ENCODE results near the gene BDH2.

The BDH2 gene

GRCh38 chr4:103079621-103080020 is 20.0 kb downstream of the BDH2 start:
- DNase-seq: no peak

- DNase-seq: peak in 2 of 3 donors; percentile 57 to 74
These were observed 22.8 kb downstream of the BDH2 start, which contains the start of gene SLC9B2 for GRCh38 chr4:103076747-103077347. SLC9B2 (minus strand) TSS chr4:103076761; CDS start chr4:103067550, 9,211 bp downstream.

DNA sequence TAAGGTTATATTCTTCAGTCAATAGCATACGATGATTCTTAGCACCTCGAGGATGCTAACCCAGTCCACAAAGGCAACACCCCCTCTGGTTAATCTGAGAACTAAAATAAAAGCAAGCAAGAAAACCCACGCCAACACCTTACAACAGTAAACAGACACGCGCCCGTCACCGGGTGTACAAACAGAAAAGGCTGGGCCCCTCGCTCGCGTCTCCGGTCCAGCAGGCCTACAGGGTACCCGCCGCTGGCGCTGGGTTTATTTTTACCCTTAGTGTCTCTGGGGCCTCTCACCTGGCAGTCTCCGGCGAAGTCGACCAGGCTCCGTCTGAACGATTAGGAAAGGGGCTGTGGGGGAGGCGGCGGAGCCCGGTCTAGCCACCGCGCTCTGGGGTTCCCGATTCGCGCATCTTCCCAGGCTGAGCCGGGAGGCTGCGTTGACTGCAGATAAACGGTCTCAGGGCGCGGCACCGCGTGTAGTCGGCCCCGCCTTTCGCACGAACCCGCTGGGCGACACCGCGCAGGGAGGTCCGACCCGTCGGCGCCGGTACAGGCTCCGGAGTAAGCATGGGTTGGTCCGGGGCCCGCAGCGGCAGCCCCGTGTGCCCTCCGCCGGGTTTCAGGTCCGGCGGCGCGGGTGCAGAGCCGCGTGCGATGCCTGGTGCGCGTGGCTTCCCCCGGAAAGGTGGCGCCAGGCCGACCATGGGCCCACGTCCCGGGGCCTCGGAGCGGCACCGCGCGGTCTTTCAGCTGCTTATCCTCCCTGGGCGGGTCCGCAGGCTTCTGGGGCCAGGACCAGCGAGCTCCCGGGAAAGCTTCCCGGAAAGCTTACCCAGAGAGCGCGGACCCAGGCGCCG is 23.5 kb downstream of the BDH2 start:
- DNase-seq: peak; percentile 52 to 66 (median 58)

DNA sequence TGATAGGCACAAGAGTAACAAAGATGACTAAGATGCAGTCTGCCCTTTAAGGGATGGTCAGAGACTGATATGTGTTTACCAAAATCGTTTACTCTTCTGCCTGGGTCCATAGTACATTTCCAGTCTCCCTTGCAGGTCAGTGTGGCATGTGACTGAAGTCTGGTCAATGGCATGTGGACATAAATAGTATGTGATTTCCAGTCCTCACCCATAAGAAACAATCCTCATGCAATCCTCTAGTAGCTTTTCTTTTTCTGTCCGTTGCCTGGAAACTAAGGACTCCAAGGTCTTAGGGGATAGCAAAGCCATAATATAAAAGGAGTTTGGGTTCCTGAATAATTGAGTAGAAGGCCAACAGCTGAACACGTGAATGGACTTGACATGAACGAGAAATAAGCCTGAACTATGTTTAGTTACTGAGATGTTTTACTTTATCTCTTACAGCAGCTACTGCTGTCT is 24.2 kb downstream of the BDH2 start:
- no peak for DNase-seq

DNA sequence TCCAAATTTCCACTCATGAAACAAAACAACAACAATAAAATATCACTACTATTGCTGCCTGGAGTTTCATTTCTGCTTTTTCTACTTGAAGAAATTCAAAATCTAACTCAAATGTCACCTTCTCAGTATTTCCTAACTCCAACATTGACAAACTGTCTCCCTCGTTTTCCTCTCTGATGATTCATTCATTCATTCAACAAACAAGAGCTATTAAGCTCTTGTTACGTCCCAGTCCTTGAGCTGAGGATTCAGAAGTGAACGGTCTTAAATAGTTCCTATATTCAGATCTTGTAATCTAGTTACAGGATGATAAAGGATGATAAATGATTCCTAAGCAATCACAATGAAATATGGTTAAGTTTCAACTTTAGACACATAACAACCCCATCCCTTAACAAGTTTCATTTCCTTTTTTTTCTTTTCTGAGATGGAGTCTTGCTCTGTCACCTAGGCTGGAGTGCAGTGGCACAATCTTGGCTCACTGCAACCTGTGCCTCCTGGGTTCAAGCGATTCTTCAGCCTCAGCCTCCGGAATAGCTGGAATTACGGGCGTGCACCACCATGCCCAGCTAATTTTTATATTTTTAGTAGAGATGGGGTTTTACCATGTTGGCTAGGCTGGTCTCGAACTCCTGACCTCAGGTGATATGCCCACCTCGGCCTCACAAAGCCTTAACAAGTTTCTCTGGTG is 24.7 kb downstream of the BDH2 start:
- peak; percentile 39 to 80 (median 72) for DNase-seq

- DNase-seq: no peak
These were observed 25.7 kb downstream of the BDH2 start for GRCh38 chr4:103073792-103074438.

- DNase-seq: peak in 1 of 3 donors; percentile 18
These were observed 31.6 kb downstream of the BDH2 start for GRCh38 chr4:103067841-103068547.

GRCh38 chr4:103060453-103061148 is 39.0 kb downstream of the BDH2 start:
- no peak for DNase-seq

GRCh38 chr4:103054030-103054429 is 45.6 kb downstream of the BDH2 start:
- no peak for DNase-seq

DNA sequence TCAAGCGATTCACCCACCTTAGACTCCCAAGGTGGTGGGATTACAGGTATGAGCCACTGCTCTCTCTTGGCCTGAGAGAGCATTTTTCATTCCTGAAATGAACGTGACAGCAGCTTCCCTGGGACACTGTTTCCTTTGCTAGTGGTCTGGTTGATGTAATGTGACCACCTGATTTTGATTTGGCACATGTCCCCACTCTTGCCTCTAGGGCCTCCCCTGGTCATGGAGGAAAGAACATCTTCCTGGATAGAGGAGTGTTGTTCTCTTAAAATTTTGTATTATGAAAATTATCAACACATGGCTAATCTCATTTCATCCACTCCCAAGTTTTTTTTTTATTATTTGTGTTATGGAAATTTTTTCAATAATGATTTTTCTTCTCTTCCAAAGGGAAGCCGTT is 46.9 kb downstream of the BDH2 start:
- DNase-seq: no peak

GRCh38 chr4:103052145-103052544 is 47.5 kb downstream of the BDH2 start:
- no peak for DNase-seq

DNA sequence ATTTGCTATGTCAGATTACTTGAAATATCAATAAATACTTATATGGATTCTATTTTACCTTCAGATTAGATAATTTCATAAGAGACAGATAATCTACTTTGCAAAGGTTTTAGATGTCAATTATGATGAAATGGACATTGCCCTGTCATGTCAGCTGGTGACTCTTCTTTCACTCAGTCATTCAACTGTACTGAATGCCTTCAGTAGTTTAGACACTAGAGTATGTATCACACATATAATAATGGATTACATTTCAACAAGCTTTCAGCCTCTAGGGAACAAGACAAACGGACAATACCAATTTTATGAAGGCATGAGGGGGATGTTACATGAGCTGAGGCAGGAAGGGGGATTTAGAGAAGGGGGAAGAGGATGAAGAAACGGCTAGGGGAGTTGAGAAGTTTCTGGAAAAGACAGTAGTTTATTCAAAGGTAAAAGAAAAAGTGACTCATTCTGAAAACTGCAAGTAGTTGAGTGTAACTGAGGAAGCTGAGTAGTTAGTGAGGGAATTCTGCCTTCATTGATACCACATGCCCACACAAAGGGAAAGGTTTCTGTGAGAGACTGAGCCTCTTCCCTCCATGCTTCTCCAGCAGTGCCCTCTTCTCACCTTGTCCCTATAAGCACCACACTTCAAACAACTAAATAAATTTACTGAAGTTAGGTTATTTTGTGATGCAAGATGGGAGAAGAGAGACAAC is 48.7 kb downstream of the BDH2 start:
- no peak for DNase-seq

- DNase-seq: peak; percentile 45 to 67 (median 54)
These were observed 53.0 kb downstream of the BDH2 start for GRCh38 chr4:103046416-103047290.

GRCh38 chr4:103044183-103044582 is 55.5 kb downstream of the BDH2 start:
- no peak for DNase-seq

DNA sequence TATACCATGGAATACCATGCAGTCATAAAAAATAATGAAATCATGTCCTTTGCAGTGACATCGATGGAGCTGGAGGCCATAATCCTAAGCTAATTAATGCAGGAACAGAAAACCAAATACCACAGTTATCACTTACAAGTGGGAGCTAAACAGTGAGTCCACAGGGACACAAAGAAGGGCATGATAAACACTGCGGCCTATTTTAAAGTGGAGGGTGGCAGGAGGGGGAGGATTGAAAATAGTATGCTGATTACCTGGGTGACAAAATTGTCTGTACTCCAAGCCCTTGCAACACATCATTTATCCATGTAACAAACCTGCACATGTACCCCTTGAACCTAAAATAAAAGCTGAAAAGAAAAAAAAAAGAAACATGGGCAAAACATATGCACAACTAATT is 63.5 kb downstream of the BDH2 start:
- DNase-seq: no peak

GRCh38 chr4:103032574-103032973 is 67.1 kb downstream of the BDH2 start:
- peak; percentile 8 to 29 (median 12) for DNase-seq

DNA sequence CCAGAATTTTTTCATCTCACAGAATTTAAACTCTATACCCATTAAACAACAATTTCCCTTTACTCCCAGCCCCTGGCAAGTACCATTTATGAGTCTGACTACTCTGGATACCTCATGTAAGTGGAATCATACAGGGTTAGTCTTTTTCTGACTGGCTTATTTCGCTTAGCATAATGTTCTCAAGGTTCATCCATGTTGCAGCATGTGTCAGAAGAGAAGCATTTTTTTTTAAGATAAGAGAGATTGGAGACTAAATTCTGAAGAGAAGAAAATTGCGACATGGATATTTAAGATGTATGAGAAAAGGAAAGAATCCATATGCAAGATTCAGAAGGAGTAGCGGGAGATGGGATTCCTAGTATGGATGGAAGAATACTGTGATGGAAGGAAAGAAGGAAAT is 68.8 kb downstream of the BDH2 start:
- DNase-seq: no peak

- no peak for DNase-seq
These were observed 70.3 kb downstream of the BDH2 start for GRCh38 chr4:103029300-103029699.

Measured in suppressor macrophage treated with lipopolysaccharide for 1 hour (primary cell).